ENCODE data around the gene TTC33. TPM values are rescaled to one million over a fixed set of nuclear protein-coding genes. Genes with fewer than 3 reads are reported as not detected.
"Not testable (repeated sequence)": the region's sequence is repeated elsewhere in the genome, so short reads cannot be mapped to it uniquely, and the experiment has no call there.

TTC33 gene
- total RNA-seq, 1 donor from 2014 or later: 64.4 TPM

DNA sequence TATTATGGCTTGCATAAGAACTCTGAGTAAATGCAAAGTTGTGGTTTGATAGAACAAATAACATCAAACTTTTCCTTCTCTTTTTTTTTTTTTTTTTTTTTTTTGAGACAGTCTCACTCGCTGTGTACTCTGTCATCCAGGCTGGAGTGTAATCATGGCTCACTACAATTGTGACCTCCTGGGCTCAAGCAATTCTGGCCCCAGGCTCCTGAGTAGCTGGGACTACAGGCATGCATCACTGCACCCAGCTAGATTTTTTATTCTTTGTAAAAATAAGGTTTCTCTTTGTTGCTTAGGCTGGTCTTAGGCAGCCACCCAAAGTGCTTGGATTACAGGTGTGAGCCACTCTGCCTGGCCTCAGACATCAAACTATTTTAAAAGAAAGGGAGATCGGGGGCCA is 95.0 kb downstream of the TTC33 start:
- FAIRE-seq (no peak), DNase-seq (ENCODE audit: low spot score in 2 of 2) (no peak)

DNA sequence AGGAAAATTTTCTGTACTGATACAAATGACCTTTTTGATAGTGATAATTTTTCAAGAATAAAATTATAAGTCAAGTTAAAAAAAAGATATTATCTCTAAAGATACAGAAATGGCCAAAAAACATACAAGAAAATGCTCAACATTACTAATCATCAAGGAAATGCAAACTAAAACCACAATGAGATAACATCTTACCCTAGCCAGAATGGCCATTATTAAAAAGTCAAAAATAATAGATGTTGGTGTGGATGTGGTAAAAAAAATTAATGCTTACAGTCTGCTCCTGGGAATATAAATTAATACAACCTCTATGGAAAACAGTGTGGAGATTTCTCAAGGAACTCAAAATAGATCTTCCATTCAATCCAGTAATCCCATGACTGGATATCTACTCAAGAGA is 99.0 kb downstream of the TTC33 start:
- DNase-seq (ENCODE audit: low spot score in 2 of 2) (no peak), FAIRE-seq (no peak)

DNA sequence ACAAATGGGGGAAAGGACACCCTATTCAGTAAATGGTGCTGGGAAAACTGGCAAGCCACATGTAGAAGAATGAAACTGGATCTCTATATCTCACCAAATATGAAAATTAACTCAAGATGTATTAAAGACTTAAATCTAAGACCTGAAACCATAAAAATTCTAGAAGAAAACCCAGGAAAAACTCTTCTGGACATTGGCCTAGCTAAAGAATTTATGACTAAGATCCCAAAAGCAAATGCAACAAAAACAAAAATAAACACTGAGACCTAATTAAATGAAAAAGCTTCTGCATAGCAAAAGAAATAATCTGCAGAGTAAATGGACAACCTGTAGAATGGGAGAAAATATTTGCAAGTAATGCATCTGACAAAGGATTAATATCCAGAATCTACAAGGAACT is 99.7 kb downstream of the TTC33 start:
- not testable (repeated sequence) for DNase-seq (ENCODE audit: low spot score in 2 of 2); FAIRE-seq

DNA sequence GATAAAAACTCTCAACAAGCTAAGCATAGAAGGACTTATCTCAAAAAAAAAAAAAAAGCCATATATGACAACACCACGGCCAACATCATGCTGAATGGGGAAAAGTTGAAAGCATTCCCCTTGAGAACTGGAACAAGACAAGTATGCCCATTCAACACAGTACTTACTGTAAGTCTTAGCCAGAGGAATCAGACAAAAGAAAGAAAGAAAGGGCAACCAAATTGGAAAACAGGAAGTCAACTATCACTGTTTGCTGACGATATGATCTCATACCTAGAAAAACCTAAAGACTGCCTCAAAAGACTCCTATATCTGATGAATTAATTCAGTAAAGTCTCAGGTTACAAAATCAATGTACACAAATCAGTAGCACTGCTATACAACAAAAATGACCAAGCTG is 100.6 kb downstream of the TTC33 start:
- FAIRE-seq: no peak
- DNase-seq (ENCODE audit: low spot score in 2 of 2): no peak

DNA sequence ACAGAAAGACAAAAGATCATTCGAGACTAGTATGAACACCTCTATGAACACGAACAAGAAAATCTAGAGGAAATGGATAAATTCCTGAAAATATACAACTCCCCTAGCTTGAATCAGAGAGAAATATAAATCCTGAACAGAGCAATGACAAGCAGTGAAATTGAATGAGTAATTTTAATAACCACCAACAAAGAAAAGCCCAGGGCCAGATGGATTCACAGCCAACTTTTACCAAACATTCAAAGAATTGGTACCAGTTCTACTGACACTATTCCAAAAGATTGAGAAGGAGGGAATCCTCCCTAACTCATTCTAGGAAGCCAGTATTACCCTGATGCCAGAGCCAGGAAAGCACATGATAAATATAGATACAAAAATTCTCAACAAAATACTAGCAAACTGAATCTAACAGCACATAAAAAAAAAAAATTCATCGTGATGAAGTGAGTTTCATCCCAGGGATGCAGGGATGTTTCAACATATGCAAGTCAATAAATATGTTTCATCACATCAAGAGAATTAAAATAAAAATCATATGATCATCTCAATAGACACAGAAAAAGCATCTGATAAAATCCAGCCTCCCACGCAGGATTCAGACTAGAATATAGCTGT is 101.3 kb downstream of the TTC33 start:
- FAIRE-seq: no peak
- DNase-seq (ENCODE audit: low spot score in 2 of 2): no peak

DNA sequence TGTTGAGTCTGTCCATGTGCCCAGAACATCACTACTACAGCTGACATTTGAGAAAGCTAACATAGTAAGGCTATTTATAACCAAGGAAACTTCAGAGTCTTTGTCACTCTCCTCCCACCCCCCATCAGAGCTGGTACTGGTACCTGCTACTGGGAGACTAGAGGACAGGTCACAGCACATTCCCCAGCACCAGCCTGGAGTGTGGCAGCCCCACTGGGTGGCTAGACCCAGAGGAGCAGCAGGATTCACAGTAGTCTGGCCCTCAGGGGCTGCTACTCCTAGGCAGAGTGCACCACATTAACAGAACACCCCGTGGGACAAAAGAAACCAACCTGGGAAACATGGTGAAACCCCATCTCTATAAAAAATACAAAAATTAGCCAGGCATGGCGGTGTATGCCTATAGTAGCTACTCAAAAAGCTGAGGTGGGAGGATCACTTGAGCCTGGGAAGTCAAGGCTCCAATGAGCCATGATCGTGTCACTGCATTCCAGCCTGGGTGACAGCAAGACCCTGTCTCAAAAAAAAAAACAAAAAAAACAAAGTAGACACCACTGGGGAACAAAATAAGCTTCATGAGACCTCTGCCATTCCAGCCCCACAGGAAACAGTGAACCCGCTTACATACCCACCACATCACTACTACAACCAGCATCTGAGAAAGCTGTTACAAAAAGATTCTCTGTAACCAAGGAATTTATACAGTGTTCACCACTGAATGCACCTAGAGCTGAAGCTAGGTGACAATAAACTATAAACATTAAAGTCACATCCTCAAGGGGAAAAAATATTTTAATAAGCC is 102.3 kb downstream of the TTC33 start:
- FAIRE-seq: no peak
- DNase-seq (ENCODE audit: low spot score in 2 of 2): no peak

DNA sequence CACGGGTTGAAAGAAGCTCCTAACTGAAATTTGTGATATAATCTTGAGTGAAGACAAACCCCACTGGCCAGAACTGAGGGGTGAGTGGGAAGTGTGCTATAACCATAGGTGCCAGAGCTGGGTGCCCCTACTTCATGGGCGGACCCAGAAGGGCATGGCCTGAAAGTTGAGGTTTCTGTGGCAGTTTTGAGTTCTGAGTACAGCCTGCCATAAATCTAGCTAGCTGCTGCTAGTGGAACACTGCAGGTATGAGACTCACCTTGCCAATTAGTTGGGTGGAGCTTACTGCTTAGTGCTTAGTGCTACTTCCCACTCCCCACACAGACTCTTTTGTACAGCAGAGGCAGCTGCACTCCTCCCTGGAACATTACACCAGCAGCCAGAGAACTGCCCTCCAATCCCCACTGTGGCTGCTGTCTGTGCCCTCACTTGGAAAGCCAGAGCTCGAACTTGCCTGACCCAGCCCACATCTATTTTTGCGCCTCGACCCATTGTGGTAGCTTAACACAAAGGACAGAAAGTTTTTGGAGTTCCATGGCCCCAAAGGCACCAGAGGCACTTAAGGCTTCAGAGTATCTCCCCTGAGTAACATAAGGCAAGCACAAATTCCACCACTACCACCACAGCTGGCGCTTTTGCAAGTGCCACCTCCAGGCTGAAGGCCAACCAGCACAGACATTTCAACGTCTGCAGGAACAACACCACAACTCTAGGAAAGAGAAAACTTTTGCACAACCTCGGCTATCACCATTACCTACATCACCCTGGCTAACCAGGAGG is 103.1 kb downstream of the TTC33 start:
- DNase-seq (ENCODE audit: low spot score in 2 of 2): no peak

DNA sequence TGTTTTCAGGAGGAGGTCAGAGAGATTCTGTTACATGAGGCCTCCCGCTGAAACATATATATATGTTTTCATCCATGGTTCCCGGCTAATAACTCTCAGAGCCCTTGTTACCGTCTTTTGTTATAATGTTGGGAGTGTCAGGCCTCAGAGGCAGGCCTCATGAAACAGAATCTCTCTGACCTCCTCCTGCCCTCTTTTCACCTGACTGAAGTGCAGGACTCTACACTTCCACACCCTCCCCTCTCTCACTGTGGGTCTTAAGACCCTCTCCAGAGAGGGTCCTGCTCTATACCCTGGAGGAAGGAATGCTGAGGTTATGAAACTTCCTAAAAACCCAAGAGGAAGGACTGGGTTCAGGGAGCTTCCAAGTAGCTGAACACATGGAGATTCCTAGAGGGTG is 104.6 kb downstream of the TTC33 start:
- DNase-seq (ENCODE audit: low spot score in 2 of 2): no peak
- no peak for FAIRE-seq

More for the DNA sequence above, 103.1 kb downstream of the TTC33 start:
- FAIRE-seq: no peak

DNA sequence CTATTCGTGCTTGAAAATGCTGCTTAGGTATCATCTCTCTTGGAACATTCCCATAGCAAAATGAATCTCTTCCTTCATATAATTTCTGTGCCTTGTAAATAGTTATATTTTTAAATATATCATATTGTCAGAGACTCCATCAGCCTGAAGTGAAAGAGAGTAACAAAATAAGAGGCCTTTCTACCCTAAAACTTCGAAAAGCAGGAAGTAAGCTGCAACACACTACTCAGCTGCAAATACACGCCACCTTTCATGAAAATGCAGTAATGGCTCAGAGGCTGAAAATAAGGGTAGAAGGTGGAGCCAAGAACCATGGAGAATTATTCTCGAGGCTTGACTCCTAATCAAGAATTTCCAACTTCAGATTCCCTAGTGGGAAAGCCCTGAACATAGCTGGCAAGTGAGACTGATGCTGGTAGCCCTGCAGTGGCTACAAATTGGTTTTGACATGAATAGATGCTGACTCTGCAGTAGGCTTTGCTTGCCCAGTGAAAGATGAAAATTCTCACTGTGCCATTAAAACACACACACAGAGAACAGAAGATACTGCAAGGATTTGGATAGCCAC is 106.2 kb downstream of the TTC33 start:
- no peak for DNase-seq (ENCODE audit: low spot score in 2 of 2)
- FAIRE-seq: no peak

DNA sequence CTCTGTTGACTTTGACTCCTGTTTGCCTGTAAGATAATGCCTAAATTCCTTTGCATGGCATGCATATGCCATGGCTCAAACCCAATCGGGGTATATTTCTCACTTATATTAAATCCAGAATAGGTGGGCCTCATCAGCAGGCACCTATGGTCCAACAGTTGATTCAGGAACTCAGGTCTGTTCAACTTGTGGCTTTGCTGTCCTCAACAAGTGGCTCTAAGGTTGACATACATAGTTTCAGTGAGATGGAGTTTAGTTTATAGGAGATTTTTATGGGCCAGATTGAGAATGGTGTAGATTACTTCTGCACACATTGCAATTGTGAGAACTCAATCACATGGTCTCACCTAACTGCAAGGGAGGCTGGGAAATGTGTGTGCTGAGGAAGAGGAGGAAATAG is 107.6 kb downstream of the TTC33 start:
- no peak for DNase-seq (ENCODE audit: low spot score in 2 of 2)
- FAIRE-seq: no peak

DNA sequence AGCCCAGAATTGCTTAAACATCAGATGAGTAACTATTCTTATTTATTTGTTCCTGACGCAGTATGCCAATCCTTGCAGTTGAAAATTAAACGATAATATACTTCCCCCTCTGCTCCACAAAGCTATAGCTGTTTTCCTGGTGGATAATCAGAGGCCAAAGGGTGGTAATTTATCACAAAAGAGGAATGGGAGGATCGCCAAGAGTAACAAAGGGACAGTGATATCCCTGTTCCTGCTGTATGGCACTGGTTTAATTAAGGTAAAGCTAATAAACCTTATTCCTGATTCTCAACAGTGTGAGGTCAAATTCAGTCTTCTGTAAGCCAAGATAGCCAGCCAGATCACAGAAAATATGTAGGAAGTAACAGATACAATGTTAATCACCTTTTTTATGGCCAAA is 109.5 kb downstream of the TTC33 start:
- no peak for DNase-seq (ENCODE audit: low spot score in 2 of 2)
- FAIRE-seq: no peak

DNA sequence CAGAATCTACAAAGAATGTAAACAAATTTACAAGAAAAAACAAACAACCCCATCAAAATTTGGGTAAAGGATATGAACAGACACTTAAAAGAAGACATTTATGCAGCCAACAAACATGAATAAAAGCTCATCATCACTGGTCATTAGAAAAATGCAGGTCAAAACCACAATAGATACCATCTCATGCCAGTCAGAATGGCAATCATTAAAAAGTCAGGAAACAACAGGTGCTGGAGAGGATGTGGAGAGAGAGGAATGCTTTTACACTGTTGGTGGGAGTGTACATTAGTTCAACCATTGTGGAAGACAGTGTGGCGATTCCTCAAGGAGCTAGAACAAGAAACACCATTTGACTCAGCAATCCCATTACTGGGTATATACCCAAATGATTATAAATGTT is 116.2 kb downstream of the TTC33 start:
- FAIRE-seq; DNase-seq (ENCODE audit: low spot score in 2 of 2): not testable (repeated sequence)

DNA sequence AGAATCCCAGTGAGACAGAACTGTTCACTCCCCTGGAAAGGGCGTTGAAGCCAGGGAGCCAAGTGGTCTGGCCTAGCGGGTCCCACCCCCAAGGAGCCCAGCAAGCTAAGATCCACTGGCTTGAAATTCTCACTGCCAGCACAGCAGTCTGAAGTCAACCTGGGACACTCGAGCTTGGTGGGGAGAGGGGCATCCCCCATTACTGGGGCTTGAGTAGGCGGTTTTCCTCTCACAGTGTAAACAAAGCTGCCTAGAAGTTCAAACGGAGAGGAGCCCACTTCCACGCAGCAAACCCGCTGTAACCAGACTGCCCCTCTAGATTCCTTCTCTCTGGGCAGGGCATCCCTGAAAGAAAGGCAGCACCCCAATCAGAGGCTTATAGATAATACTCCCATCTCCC is 121.2 kb downstream of the TTC33 start:
- DNase-seq (ENCODE audit: low spot score in 2 of 2): no peak

DNA sequence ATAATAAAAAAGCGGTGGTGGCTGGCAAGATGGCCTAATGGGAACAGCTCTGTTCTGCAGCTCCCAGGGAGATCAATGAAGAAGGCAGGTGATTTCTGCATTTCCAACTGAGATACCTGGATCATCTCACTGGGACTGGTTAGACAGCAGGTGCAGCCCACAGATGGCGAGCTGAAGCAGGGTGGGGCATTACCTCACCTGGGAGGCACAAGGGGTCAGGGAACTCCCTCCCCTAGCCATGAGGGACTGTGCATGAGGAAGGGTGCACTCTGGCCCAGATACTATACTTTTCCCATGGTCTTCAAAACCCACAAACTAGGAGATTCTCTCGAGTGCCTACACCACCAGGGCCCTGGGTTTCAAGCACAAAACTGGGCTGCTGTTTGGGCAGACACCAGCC is 121.6 kb downstream of the TTC33 start:
- FAIRE-seq: no peak

More for the DNA sequence above, 121.2 kb downstream of the TTC33 start:
- FAIRE-seq: no peak

DNA sequence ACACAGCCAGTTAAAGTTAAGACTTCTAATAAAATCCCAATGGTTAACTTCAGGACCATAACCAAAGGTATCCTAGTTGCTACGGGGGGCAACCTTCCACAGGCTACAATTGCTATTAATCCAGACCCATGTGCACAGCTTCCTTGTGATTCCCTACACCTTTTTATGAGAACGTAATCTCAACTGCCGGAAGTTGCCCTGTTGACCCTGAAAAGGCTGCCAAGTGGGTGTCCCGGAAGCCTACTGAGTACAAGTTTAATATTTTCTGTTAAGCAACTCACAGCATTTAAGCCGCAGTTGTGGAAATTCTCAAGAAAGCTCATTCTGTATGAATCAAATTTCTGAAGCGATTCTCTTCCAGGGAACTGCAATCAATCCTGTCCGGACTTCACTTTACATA is 124.5 kb downstream of the TTC33 start:
- FAIRE-seq: no peak
- no peak for DNase-seq (ENCODE audit: low spot score in 2 of 2)

More for the DNA sequence above, 121.6 kb downstream of the TTC33 start:
- no peak for DNase-seq (ENCODE audit: low spot score in 2 of 2)

DNA sequence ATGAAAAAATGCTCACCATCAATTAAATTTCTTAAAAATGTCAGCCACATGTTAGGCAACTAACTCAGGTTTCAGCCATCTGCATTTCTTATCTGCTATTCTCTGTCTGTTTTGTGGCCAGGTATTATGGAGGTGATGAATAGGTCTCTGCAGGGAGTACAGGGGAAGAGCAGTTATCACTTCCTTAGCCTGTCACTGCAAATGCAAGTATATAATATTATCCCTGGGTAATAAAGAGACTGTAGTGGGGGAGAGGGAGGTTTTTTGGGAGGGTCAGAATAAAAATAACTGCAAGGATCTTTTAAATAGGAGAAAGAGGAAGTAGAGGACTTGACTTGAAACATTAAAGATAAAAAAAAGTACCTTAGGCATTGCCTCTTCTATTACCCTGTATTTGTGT is 125.6 kb downstream of the TTC33 start:
- DNase-seq (ENCODE audit: low spot score in 2 of 2): no peak
- FAIRE-seq: no peak

DNA sequence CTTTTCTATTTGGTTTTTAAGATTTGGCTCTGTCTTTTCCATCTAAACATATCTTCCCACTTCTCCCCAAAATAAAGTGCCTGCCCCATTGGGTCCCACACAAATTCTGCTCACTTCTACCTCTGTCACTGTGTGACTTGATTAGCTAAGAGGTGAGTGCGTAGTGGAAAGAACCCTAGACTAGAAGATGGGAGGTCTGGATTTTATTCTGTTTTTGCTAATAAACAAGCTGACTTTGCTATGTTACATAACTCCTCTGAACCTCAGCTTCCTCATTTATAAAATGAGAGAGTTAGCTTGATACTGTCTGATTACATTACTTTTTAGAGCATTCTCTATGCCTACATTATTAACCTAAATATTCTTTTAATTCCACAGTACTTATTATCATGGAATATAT is 127.4 kb downstream of the TTC33 start:
- DNase-seq (ENCODE audit: low spot score in 2 of 2): no peak
- no peak for FAIRE-seq

DNA sequence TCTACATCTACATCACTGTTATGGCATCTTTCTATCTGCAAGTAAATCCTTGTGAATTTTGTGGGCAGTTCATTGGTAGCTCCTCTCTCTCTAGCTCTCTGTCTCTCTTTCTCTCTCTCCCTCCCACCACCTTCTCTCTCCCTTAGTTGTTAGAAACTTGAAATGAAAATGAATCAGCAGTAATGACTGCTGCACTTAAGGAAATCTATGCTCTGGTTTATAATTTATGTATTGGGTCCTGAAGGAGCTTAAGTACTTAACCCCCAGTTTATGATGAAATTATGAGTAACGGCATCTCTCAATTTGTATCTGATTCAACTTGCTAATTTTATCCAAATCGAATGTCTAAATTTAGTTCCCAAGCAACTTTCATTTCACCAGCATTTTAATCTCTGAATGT is 128.1 kb downstream of the TTC33 start:
- DNase-seq (ENCODE audit: low spot score in 2 of 2) (no peak), FAIRE-seq (no peak)

DNA sequence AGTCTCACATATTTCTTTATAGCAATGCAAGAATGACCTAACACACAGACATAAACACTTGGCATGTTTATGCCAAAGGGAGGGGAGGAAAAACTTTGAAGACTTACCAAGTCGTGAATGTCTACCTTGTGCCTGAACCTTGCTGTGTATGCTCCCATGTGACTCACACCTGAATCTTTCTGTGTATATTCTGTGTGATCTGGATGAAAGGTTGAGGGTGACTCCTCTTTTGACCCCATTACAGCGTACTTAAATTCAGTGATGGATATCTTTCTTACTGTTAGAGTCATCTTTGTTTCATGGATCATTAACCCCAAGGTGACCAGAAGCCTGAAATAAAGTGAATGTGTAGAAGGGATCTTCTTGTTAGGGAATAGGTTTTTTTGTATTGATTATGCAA is 129.0 kb downstream of the TTC33 start:
- no peak for FAIRE-seq
- no peak for DNase-seq (ENCODE audit: low spot score in 2 of 2)

DNA sequence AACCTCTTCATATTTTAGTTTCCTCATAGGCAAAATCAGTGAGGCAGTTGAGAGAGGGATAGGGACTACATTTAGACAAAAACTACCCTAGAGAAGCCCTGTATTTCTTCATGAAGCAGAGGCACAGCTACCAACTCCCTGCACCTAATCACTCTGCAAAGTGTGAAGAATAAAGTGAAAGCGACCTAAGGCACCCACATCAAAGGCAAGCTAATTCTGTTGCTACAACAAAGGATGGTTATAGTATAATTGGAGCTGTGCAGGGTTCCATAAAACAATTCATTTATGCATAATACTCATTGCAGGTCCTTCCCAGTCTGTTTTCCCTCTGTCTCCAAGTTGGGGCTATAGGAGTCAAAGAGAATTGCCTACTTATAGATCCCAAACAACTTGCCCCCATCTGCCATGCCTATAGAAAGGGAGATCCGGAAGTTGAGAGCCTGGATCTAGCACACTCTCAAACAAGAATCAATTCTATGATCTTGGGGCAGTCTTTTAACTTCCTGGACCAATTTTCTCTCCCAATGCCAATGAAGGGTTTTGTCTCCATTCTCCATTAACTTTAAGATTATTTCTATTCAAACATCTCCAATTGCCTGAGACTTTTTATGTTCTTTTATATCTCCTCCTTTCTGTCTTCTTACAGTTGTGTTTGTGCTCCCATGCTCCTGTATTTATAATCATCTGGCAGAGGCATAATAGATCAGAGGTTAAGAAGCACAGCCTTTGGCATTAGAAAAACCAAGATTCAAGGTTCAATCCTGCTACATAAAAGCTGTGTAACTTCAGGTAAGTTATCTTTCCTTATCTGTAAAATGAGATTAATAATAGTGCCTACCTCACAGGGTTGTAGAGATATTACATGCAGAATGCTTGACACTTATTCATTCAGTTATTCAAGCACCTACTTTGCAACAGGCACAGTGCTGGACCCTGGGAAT is 132.0 kb downstream of the TTC33 start:
- DNase-seq (ENCODE audit: low spot score in 2 of 2) (no peak), FAIRE-seq (no peak)

All from frontal cortex (tissue), 4 donors.